IMR-90 (cell line): ENCODE data around the gene SLC24A3. TPM values are rescaled to one million over a fixed set of nuclear protein-coding genes. Genes with fewer than 3 reads are reported as not detected.

ENCODE experiments used
- ATAC-seq: fragments of 200-7000 bp; cut with Tn5 transposase; 2 replicates; pipeline ENCODE4 v1.9.1; 2020; ENCODE audit warnings: low read depth, mild to moderate bottlenecking, moderate library complexity
- BruUV-seq: library from RNA; stranded (reverse); fragments of 400-500 nt; replicated peaks from 2 replicates; lab custom pipeline; 2021; lab: Mats Ljungman, UMichigan
- CTCF ChIA-PET: fragments of 300-600 bp; formaldehyde crosslinking; extraction: SDS; loops from one replicate; lab custom pipeline; 2021; ENCODE audit warnings: antibody characterized with exemption; lab: Yijun Ruan, JAX
- POLR2A ChIA-PET: fragments of 300-600 bp; sonication (Branson Sonifier 250); formaldehyde crosslinking; loops from one replicate; lab custom pipeline; 2022; ENCODE audit warnings: antibody characterized with exemption; ENCODE audit not compliant: unreplicated experiment; lab: Charles Lee
- DNase-seq: peaks from one replicate; pipeline ENCODE4 v3.0.0; 2013
- H2AFZ ChIP-seq: replicated peaks from 2 replicates; pipeline ENCODE3; 2013; ENCODE audit warnings: low read length, mild to moderate bottlenecking; ENCODE audit not compliant: poor library complexity
- H2AK5ac ChIP-seq: 2 replicates; pipeline ENCODE4 v1.6.1; 2013; ENCODE audit warnings: low read depth, low read length, inconsistent platforms
- H2AK9ac ChIP-seq: replicated peaks from 2 replicates; pipeline ENCODE3; 2013; ENCODE audit warnings: mild to moderate bottlenecking, low read depth, low read length, moderate library complexity; ENCODE audit not compliant: poor library complexity
- H2BK120ac ChIP-seq: 2 replicates; pipeline ENCODE4 v1.6.1; 2013; ENCODE audit warnings: low read depth, low read length, inconsistent platforms
- H2BK15ac ChIP-seq: 3 replicates; pipeline ENCODE4 v1.6.1; 2013; ENCODE audit warnings: low read depth, low read length, inconsistent platforms
- H2BK20ac ChIP-seq: 2 replicates; pipeline ENCODE4 v1.6.1; 2013; ENCODE audit warnings: low read depth, mild to moderate bottlenecking, inconsistent platforms, low read length, moderate library complexity
- H2BK5ac ChIP-seq: 2 replicates; pipeline ENCODE4 v1.6.1; 2013; ENCODE audit warnings: mild to moderate bottlenecking, low read depth, low read length, inconsistent platforms; ENCODE audit not compliant: poor library complexity, severe bottlenecking
- H3K14ac ChIP-seq: replicated peaks from 2 replicates; pipeline ENCODE4 v1.6.1; 2013; ENCODE audit warnings: low read depth, low read length, inconsistent platforms
- H3K18ac ChIP-seq: 2 replicates; pipeline ENCODE4 v1.6.1; 2013; ENCODE audit warnings: low read depth, low read length, control low read depth
- H3K23ac ChIP-seq: 2 replicates; pipeline ENCODE4 v1.6.1; 2013; ENCODE audit warnings: low read depth, low read length, inconsistent platforms
- H3K27ac ChIP-seq: 2 replicates; pipeline ENCODE4 v1.5.1; 2013; ENCODE audit warnings: mild to moderate bottlenecking, control low read depth, low read length; ENCODE audit not compliant: insufficient read depth
- H3K27me3 ChIP-seq: 2 replicates; pipeline ENCODE4 v1.6.1; 2013; ENCODE audit warnings: low read length; ENCODE audit not compliant: control insufficient read depth, insufficient read depth
- H3K36me3 ChIP-seq: 2 replicates; pipeline ENCODE4 v1.6.1; 2013; ENCODE audit warnings: low read length, mixed read lengths; ENCODE audit not compliant: control insufficient read depth, insufficient read depth
- H3K4ac ChIP-seq: 2 replicates; pipeline ENCODE4 v1.6.1; 2013; ENCODE audit warnings: low read depth, low read length, inconsistent platforms
- H3K4me1 ChIP-seq: 2 replicates; pipeline ENCODE4 v1.6.1; 2013; ENCODE audit warnings: low read length, mixed read lengths; ENCODE audit not compliant: control insufficient read depth, insufficient read depth
- H3K4me2 ChIP-seq: 2 replicates; pipeline ENCODE4 v1.6.1; 2013; ENCODE audit warnings: low read depth, mild to moderate bottlenecking, control low read depth, low read length, moderate library complexity
- H3K4me3 ChIP-seq: 2 replicates; pipeline ENCODE4 v1.5.1; 2013; ENCODE audit warnings: low read depth, mild to moderate bottlenecking, control low read depth, low read length, moderate library complexity; ENCODE audit not compliant: insufficient read depth
- H3K56ac ChIP-seq: 2 replicates; pipeline ENCODE4 v1.6.1; 2013; ENCODE audit warnings: low read length, inconsistent platforms; ENCODE audit not compliant: insufficient read depth; ENCODE audit errors: extremely low read depth
- H3K79me1 ChIP-seq, 2 experiments: 2 replicates each; pipeline ENCODE4 v1.6.1; 2013; ENCODE audit warnings: low read length in 2 of 2, inconsistent platforms in 1 of 2, low read depth in 1 of 2
- H3K9ac ChIP-seq: 2 replicates; pipeline ENCODE4 v1.6.1; 2013; ENCODE audit warnings: low read depth, low read length, control low read depth
- H3K9me1 ChIP-seq: 2 replicates; pipeline ENCODE4 v1.6.1; 2013; ENCODE audit warnings: low read length, inconsistent platforms; ENCODE audit not compliant: insufficient read depth
- H3K9me3 ChIP-seq: 2 replicates; pipeline ENCODE4 v1.6.1; 2013; ENCODE audit warnings: low read length; ENCODE audit not compliant: control insufficient read depth, insufficient read depth
- H4K20me1 ChIP-seq: 2 replicates; pipeline ENCODE4 v1.6.1; 2013; ENCODE audit warnings: low read length, inconsistent platforms; ENCODE audit not compliant: insufficient read depth
- H4K5ac ChIP-seq: 2 replicates; pipeline ENCODE4 v1.6.1; 2013; ENCODE audit warnings: mild to moderate bottlenecking, low read depth, low read length, control low read depth
- H4K8ac ChIP-seq, 2 experiments: 2 replicates each; pipeline ENCODE4 v1.6.1; 2013; ENCODE audit warnings: low read depth in 2 of 2, low read length in 2 of 2, control low read depth in 1 of 2, inconsistent platforms in 1 of 2
- H4K91ac ChIP-seq: 2 replicates; pipeline ENCODE4 v1.6.1; 2013; ENCODE audit warnings: low read depth, low read length, inconsistent platforms; ENCODE audit not compliant: insufficient read depth
- BHLHE40 ChIP-seq: fragments of 150-350 bp; IDR thresholded peaks from 2 replicates; pipeline ENCODE4 v1.6.1; 2016; ENCODE audit warnings: mild to moderate bottlenecking, low read depth, low read length
- CEBPB ChIP-seq: IDR thresholded peaks from 2 replicates; pipeline ENCODE4 v1.6.1; 2012; ENCODE audit warnings: low read depth, low read length, improper control_type of control experiment
- CHD1 ChIP-seq: IDR thresholded peaks from 2 replicates; pipeline ENCODE4 v1.6.1; 2012; ENCODE audit warnings: low read depth, low read length, improper control_type of control experiment
- FOS ChIP-seq: fragments of 150-350 bp; IDR thresholded peaks from 2 replicates; pipeline ENCODE4 v1.6.1; 2016; ENCODE audit warnings: low read depth, low read length
- MAFK ChIP-seq: IDR thresholded peaks from 2 replicates; pipeline ENCODE4 v1.6.1; 2012; ENCODE audit warnings: low read depth, low read length, improper control_type of control experiment
- MAZ ChIP-seq: IDR thresholded peaks from 2 replicates; pipeline ENCODE4 v1.6.1; 2012; ENCODE audit warnings: low read depth, mild to moderate bottlenecking, low read length, improper control_type of control experiment, moderate library complexity, borderline replicate concordance
- MXI1 ChIP-seq: IDR thresholded peaks from 2 replicates; pipeline ENCODE4 v1.6.1; 2012; ENCODE audit warnings: low read depth, mild to moderate bottlenecking, low read length, moderate library complexity, borderline replicate concordance
- NFE2L2 ChIP-seq: fragments of 150-350 bp; IDR thresholded peaks from 2 replicates; pipeline ENCODE4 v1.6.1; 2016; ENCODE audit warnings: low read depth, mild to moderate bottlenecking, low read length
- POLR2A ChIP-seq: IDR thresholded peaks from 2 replicates; pipeline ENCODE4 v1.6.1; 2012; ENCODE audit warnings: mild to moderate bottlenecking, low read depth, low read length
- RAD21 ChIP-seq: IDR thresholded peaks from 2 replicates; pipeline ENCODE4 v1.6.1; 2012; ENCODE audit warnings: low read length, improper control_type of control experiment
- RCOR1 ChIP-seq: IDR thresholded peaks from 2 replicates; pipeline ENCODE4 v1.6.1; 2012; ENCODE audit warnings: mild to moderate bottlenecking, low read length, improper control_type of control experiment; ENCODE audit not compliant: insufficient replicate concordance
- RFX5 ChIP-seq: IDR thresholded peaks from 2 replicates; pipeline ENCODE4 v1.8.0; 2012; ENCODE audit warnings: low read depth, mild to moderate bottlenecking, low read length, moderate library complexity
- SMC3 ChIP-seq: fragments of 150-350 bp; IDR thresholded peaks from 2 replicates; pipeline ENCODE4 v1.6.1; 2016; ENCODE audit warnings: low read depth, mild to moderate bottlenecking, antibody characterized with exemption, low read length, moderate library complexity
- whole genome bisulfite sequencing, 2 experiments: methylation state at CpG; one replicate each; pipeline versions ENCODE4 v1.1.5 to v1.1.7; 2013; ENCODE audit warnings: missing lambda C conversion rate in 2 of 2; ENCODE audit not compliant: insufficient read length in 1 of 2; ENCODE audit errors: extremely low coverage in 2 of 2; 5-methylcytosine and 5-hydroxymethylcytosine counted together
- dilution Hi-C: fragments of 300-500 bp; cut with HindIII; formaldehyde crosslinking; loops from one replicate; pipeline ENCODE4 v1.14.3; 2018; ENCODE audit warnings: low sequenced_read_pairs; ENCODE audit not compliant: unreplicated experiment
- in situ Hi-C: fragments of 300-500 bp; cut with MboI; formaldehyde crosslinking; loops from 3 replicates; pipeline ENCODE4 v1.14.3; 2019; ENCODE audit warnings: low sequenced_read_pairs, inconsistent platforms, mixed read lengths
- intact Hi-C: fragments of 100-400 bp; cut with micrococcal nuclease; formaldehyde crosslinking; loops from 2 replicates; pipeline ENCODE4 v1.10.0; 2022
- polyA plus RNA-seq, 3 experiments: library from polyadenylated mRNA; depleted of rRNA; stranded (reverse); fragments of >200 nt; gene quantifications; 2 replicates each; pipeline ENCODE4 v1.2.3, GENCODE V29; 2012; ENCODE audit warnings: low replicate concordance in 1 of 3
- total RNA-seq: library from RNA; depleted of rRNA; stranded (reverse); fragments of >200 nt; gene quantifications from 2 replicates; pipeline ENCODE4 v1.2.3, GENCODE V29; 2012
- TF ChIP-seq, protein P1 (sequence below): conservative IDR thresholded peaks from 2 replicates; pipeline ENCODE4 v1.5.1; 2012; ENCODE audit warnings: mild to moderate bottlenecking, low read depth, low read length, improper control_type of control experiment
- TF ChIP-seq, protein P2 (sequence below): fragments of 150-350 bp; IDR thresholded peaks from 2 replicates; pipeline ENCODE4 v1.6.1; 2017; ENCODE audit warnings: mild to moderate bottlenecking, antibody characterized with exemption, low read length, low read depth
- TF ChIP-seq, protein P3 (sequence below): fragments of 150-350 bp; IDR thresholded peaks from 2 replicates; pipeline ENCODE4 v1.6.1; 2016; ENCODE audit warnings: low read depth, mild to moderate bottlenecking, low read length, moderate library complexity, borderline replicate concordance

SLC24A3 gene
- total and polyA plus RNA-seq, 2 of the 4 experiments (the other 2 are of a cell fraction): not detected

DNA sequence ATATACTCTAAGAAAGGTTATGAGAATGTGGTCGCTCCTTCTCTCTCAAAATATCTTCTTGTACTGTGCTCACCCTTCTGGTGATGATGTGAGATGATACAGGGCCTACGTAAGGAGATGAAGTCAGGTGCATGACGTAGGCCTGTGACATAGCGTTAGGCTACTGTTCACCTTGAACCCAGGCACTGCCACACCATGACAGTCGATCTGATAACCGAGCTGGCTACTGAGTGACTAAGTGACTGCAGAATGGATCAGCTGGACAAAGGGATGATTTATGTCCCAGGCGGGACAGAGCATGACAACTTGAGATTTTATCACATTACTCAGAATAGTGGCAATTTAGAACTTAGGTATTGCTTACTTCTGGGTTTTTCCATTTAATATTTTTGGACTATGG lies 11.2 kb downstream of the SLC24A3 start:
- no peak overlapping the region for H2AK5ac ChIP-seq
- no peaks in the 10 kb centered on the region for H3K9me1 ChIP-seq
- no peaks in the 10 kb centered on the region for H3K4me1 ChIP-seq
- no peaks in the 10 kb centered on the region for H3K9me3 ChIP-seq
- CTCF ChIA-PET: no interaction called here
- WGBS, 2 experiments: 100% methylated on average over 1 of the region's 7 CpGs; no CpG with 5 or more reads in 1 of the 2 experiments
- H2BK15ac ChIP-seq: no peak overlapping the region
- H3K4me2 ChIP-seq: no peak overlapping the region
- intact Hi-C loops (no loop called here), dilution Hi-C loops (no loop called here), in situ Hi-C loops (no loop called here)
- no peak overlapping the region for H3K4ac ChIP-seq
- TF ChIP-seq CEBPB: no peak
- TF ChIP-seq FOS: no peak
- TF ChIP-seq CHD1: no peak
- TF ChIP-seq MAFK: no peak
- no peak for TF ChIP-seq NFE2L2
- no peak for TF ChIP-seq POLR2A
- no peak for TF ChIP-seq RCOR1
- TF ChIP-seq SMC3: no peak
- TF ChIP-seq, protein P1, sequence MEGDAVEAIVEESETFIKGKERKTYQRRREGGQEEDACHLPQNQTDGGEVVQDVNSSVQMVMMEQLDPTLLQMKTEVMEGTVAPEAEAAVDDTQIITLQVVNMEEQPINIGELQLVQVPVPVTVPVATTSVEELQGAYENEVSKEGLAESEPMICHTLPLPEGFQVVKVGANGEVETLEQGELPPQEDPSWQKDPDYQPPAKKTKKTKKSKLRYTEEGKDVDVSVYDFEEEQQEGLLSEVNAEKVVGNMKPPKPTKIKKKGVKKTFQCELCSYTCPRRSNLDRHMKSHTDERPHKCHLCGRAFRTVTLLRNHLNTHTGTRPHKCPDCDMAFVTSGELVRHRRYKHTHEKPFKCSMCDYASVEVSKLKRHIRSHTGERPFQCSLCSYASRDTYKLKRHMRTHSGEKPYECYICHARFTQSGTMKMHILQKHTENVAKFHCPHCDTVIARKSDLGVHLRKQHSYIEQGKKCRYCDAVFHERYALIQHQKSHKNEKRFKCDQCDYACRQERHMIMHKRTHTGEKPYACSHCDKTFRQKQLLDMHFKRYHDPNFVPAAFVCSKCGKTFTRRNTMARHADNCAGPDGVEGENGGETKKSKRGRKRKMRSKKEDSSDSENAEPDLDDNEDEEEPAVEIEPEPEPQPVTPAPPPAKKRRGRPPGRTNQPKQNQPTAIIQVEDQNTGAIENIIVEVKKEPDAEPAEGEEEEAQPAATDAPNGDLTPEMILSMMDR: no peak
- TF ChIP-seq, protein P2, sequence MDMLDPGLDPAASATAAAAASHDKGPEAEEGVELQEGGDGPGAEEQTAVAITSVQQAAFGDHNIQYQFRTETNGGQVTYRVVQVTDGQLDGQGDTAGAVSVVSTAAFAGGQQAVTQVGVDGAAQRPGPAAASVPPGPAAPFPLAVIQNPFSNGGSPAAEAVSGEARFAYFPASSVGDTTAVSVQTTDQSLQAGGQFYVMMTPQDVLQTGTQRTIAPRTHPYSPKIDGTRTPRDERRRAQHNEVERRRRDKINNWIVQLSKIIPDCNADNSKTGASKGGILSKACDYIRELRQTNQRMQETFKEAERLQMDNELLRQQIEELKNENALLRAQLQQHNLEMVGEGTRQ: no peak
- TF ChIP-seq, protein P3, sequence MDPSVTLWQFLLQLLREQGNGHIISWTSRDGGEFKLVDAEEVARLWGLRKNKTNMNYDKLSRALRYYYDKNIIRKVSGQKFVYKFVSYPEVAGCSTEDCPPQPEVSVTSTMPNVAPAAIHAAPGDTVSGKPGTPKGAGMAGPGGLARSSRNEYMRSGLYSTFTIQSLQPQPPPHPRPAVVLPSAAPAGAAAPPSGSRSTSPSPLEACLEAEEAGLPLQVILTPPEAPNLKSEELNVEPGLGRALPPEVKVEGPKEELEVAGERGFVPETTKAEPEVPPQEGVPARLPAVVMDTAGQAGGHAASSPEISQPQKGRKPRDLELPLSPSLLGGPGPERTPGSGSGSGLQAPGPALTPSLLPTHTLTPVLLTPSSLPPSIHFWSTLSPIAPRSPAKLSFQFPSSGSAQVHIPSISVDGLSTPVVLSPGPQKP: no peak
- no peak for TF ChIP-seq RFX5
- no peak for TF ChIP-seq BHLHE40
- TF ChIP-seq MXI1: no peak
- TF ChIP-seq RAD21: no peak
- no peak for TF ChIP-seq MAZ
- no peaks in the 10 kb centered on the region for H3K36me3 ChIP-seq
- no peak overlapping the region for H3K27ac ChIP-seq
- no peak overlapping the region for H4K8ac ChIP-seq
- H2BK120ac ChIP-seq: no peak overlapping the region
- H3K23ac ChIP-seq: no peak overlapping the region
- no TSS peak for BruUV-seq
- H3K14ac ChIP-seq: no peak overlapping the region
- H3K79me1 ChIP-seq: no peaks in the 10 kb centered on the region
- H2AFZ ChIP-seq: no peak overlapping the region
- no peak overlapping the region for H2BK5ac ChIP-seq
- H2AK9ac ChIP-seq: no peak overlapping the region
- H3K56ac ChIP-seq: no peak overlapping the region
- POLR2A ChIA-PET: no interaction called here
- H3K18ac ChIP-seq: no peak overlapping the region
- H4K20me1 ChIP-seq: no peaks in the 10 kb centered on the region
- no peak for ATAC-seq
- H3K27me3 ChIP-seq: no peaks in the 10 kb centered on the region
- no peak overlapping the region for H3K9ac ChIP-seq
- H4K91ac ChIP-seq: no peak overlapping the region
- H4K5ac ChIP-seq: no peak overlapping the region
- no peak overlapping the region for H2BK20ac ChIP-seq
- DNase-seq: no peak
- H3K4me3 ChIP-seq: no peak overlapping the region
